Suppressor macrophage (primary cell): ENCODE measurements around the gene S100P.
A peak's percentile ranks its signal among the peaks of the same experiment; 100 is the strongest.

Source experiments
- DNase-seq, 4 experiments: peaks; one replicate each; pipeline ENCODE4 v3.0.0-alpha.2; 2020 to 2022

Gene S100P

GRCh38 chr4:6673191-6673659, 20.5 kb upstream of the S100P start:
- peak in 2 of 4 experiments; percentile 23 to 29 for DNase-seq

- peak; percentile 97 to 99 (median 97) for DNase-seq
Measured at GRCh38 chr4:6673660-6674499, 19.8 kb upstream of the S100P start.

- DNase-seq, result peak in 1 of 4 experiments; percentile 23
Measured at GRCh38 chr4:6674500-6675149, 19.1 kb upstream of the S100P start.

- DNase-seq, result peak in 1 of 4 experiments; percentile 16
Measured at GRCh38 chr4:6676722-6677558, 16.7 kb upstream of the S100P start.

- DNase-seq, result no peak
Measured at GRCh38 chr4:6680372-6681034, 13.2 kb upstream of the S100P start.

- DNase-seq, result no peak
Measured at GRCh38 chr4:6681191-6681590, 12.5 kb upstream of the S100P start.

GRCh38 chr4:6682862-6683590, 10.7 kb upstream of the S100P start:
- DNase-seq, result peak in 3 of 4 experiments; percentile 21 to 55 (median 27)

GRCh38 chr4:6684656-6685055, 9.0 kb upstream of the S100P start:
- DNase-seq, result no peak

GRCh38 chr4:6686104-6686787, 7.4 kb upstream of the S100P start:
- no peak for DNase-seq

- DNase-seq, result no peak
Measured at GRCh38 chr4:6687947-6688878, 5.5 kb upstream of the S100P start.

- DNase-seq, result peak; percentile 53 to 74 (median 68)
Measured at GRCh38 chr4:6688879-6689505, 4.7 kb upstream of the S100P start.

GRCh38 chr4:6689506-6689960, 4.1 kb upstream of the S100P start:
- DNase-seq, result no peak

GRCh38 chr4:6692379-6692778, 1.3 kb upstream of the S100P start:
- DNase-seq, result no peak

- no peak for DNase-seq
Measured at GRCh38 chr4:6692806-6693205, 872 bp upstream of the S100P start.

GRCh38 chr4:6694177-6694901, 661 bp downstream of the S100P start:
- peak in 1 of 4 experiments; percentile 18 for DNase-seq

GRCh38 chr4:6695660-6696610, 2.3 kb downstream of the S100P start:
- peak in 2 of 4 experiments; percentile 16 to 46 for DNase-seq

GRCh38 chr4:6696611-6697010, 2.9 kb downstream of the S100P start:
- DNase-seq, result no peak
